NB4 (cell line): Measurements from ENCODE around the gene FTH1.
"Not testable (repeated sequence)": the region's sequence is repeated elsewhere in the genome, so short reads cannot be mapped to it uniquely, and the experiment has no call there.

Experiments
- DNase-seq: peaks from one replicate; pipeline ENCODE4 v3.0.0; 2010; ENCODE audit warnings: low read depth
- H3K4me3 ChIP-seq: one replicate; pipeline ENCODE4 v1.5.1; 2011; ENCODE audit warnings: mild to moderate bottlenecking, low read depth, low read length, moderate library complexity
- MYC ChIP-seq: IDR thresholded peaks from 2 replicates; pipeline ENCODE4 v1.6.1; 2011; ENCODE audit warnings: low read depth, low read length
- POLR2A ChIP-seq: IDR thresholded peaks from 2 replicates; pipeline ENCODE4 v1.6.1; 2011; ENCODE audit warnings: mild to moderate bottlenecking; ENCODE audit not compliant: insufficient read length; ENCODE audit errors: extremely low read depth
- TF ChIP-seq, protein P1 (sequence below): IDR thresholded peaks from one replicate; pipeline ENCODE4 v1.5.1; 2012; ENCODE audit warnings: low read depth, low read length
- TF ChIP-seq, protein P2 (sequence below): IDR thresholded peaks from 2 replicates; pipeline ENCODE4 v1.6.1; 2011; ENCODE audit warnings: low read depth, low read length

Gene FTH1

DNA sequence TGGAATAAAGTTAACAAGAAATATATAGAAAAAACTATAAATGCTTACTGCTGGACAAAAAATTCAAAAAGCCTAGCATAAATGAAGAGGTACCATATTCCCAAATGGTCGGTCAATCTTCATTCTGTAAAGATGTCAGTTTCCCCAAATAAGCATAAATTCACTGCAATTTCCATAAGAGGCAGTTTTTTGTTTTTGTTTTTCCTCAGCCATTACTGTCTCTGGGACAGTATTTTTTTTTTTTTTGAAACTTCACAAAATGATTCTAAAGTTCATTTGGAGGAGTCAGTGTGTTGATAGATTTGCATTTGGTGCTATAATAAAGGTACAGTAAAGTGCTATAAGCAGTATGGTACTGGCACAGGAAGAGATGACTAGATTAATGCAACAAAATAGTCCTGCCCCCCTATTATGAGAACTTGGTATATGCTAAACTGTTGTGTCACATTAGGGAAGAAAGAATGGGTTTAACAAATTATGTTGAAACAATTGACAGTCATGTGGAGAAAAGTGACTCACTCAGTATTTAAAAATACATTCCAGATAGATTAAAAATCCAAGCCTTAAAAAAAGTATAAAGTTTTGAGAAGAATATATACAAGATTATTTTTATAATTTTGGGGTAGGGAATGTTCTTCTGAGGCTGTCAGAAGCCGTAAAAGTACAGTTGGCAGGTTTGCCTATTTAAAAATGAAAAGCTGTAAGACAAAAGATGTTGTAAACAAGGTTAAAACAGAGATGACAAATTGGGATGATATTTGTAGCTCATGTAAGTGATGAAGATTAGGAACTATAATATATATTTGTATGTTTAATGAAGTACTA is 2.6 kb upstream of the FTH1 start:
- peak; percentile 91 for DNase-seq
- no peak overlapping the region for H3K4me3 ChIP-seq
- TF ChIP-seq POLR2A (no peak), MYC (0 out of 2 replicates have a peak, but pooled peaks have one; percentile 19)

GRCh38 chr11:61969391-61969758 is 1.9 kb upstream of the FTH1 start:
- DNase-seq, result no peak
- H3K4me3 ChIP-seq, result no peak overlapping the region
- TF ChIP-seq, protein P1, sequence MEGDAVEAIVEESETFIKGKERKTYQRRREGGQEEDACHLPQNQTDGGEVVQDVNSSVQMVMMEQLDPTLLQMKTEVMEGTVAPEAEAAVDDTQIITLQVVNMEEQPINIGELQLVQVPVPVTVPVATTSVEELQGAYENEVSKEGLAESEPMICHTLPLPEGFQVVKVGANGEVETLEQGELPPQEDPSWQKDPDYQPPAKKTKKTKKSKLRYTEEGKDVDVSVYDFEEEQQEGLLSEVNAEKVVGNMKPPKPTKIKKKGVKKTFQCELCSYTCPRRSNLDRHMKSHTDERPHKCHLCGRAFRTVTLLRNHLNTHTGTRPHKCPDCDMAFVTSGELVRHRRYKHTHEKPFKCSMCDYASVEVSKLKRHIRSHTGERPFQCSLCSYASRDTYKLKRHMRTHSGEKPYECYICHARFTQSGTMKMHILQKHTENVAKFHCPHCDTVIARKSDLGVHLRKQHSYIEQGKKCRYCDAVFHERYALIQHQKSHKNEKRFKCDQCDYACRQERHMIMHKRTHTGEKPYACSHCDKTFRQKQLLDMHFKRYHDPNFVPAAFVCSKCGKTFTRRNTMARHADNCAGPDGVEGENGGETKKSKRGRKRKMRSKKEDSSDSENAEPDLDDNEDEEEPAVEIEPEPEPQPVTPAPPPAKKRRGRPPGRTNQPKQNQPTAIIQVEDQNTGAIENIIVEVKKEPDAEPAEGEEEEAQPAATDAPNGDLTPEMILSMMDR, result no peak
- TF ChIP-seq MYC (no peak), POLR2A (no peak)
- TF ChIP-seq, protein P2, sequence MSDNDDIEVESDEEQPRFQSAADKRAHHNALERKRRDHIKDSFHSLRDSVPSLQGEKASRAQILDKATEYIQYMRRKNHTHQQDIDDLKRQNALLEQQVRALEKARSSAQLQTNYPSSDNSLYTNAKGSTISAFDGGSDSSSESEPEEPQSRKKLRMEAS, result no peak

DNA sequence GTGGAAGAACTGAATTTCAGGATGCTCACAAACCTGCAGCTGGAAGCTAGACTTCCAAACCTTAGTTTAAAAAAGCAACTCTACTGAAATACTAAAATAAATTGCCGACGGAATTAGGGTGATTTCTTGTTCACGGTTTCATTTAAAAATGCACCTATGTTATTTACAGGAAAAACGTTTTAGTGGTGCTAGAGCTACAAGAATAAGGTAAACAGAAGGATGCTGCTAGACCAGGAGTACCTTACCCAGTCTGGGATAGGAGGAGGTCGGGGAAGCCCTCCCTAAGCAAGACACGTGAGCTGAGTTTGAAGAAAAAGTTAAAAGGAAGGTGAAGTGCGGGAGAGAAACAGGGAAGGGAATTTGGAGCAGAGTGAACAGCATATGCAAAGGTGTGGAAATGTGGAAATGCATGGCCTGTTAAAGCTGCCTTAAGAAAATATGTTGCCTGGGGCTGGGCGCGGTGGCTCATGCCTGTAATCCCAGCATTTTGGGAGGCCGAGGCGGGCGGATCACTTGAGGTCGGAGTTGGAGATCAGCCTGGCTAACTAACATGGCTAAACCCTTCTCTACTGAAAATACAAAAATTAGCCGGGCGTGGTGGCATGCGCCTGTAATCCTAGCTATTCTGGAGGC is 1.4 kb upstream of the FTH1 start:
- H3K4me3 ChIP-seq, result peak overlapping the region; percentile 69
- DNase-seq, result no peak
- TF ChIP-seq, protein P2, result no peak
- TF ChIP-seq, protein P1, result no peak
- TF ChIP-seq MYC, result no peak
- no peak for TF ChIP-seq POLR2A

GRCh38 chr11:61967924-61968757 is 707 bp upstream of the FTH1 start:
- DNase-seq, result peak; percentile 93
- peak overlapping the region; percentile 69 for H3K4me3 ChIP-seq
- peak; percentile 8; the same call in 1 of the 2 replicates for TF ChIP-seq MYC
- TF ChIP-seq, protein P2, result 0 out of 2 replicates have a peak, but pooled peaks have one; percentile 20
- TF ChIP-seq, protein P1, result no peak

DNA sequence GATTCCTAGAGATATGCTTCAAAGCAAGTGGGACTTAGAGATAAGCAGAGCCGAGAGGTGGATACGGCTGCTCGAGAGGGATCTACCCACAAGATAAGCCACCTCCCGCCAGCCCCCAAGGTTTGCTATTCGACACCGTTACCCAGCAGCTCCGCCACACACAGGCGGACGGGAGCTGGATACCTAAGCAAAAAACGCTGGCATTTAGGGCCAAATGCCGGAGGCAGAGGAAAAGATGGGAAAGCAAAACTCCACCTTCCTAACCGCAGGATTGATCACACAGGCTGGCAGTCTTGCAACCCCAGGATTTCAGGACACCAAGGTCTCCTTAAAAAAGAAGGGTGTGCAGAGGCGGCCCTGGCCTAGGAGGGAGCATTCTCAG is 709 bp downstream of the FTH1 start:
- peak; percentile 61 for DNase-seq
- peak overlapping the region; percentile 95 for H3K4me3 ChIP-seq
- TF ChIP-seq, protein P2, result no peak
- TF ChIP-seq POLR2A (no peak), MYC (no peak)
- TF ChIP-seq, protein P1, result no peak

DNA sequence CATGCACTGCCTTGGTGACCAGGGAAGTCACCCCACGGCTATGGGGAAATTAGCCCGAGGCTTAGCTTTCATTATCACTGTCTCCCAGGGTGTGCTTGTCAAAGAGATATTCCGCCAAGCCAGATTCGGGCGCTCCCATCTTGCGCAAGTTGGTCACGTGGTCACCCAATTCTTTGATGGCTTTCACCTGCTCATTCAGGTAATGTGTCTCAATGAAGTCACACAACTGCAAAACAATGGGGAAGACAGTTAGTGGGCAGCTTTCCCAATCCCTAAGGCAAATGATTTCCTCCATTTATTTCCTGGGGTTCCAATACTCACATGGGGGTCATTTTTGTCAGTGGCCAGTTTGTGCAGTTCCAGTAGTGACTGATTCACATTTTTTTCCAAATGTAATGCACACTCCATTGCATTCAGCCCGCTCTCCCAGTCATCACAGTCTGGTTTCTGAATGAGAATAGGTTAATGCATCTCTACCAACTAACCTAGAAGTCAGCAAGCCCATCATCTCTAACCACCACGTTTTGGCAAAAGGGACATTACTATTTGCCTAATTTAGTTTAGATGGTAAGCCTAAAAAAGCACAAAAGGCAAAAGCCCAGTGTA is 2.7 kb downstream of the FTH1 start:
- H3K4me3 ChIP-seq, result peak overlapping the region; percentile 95

More for the DNA sequence above, 2.7 kb downstream of the FTH1 start:
- not testable (repeated sequence) for DNase-seq
